ENCODE results near the gene ASB8.

ASB8 gene

DNA sequence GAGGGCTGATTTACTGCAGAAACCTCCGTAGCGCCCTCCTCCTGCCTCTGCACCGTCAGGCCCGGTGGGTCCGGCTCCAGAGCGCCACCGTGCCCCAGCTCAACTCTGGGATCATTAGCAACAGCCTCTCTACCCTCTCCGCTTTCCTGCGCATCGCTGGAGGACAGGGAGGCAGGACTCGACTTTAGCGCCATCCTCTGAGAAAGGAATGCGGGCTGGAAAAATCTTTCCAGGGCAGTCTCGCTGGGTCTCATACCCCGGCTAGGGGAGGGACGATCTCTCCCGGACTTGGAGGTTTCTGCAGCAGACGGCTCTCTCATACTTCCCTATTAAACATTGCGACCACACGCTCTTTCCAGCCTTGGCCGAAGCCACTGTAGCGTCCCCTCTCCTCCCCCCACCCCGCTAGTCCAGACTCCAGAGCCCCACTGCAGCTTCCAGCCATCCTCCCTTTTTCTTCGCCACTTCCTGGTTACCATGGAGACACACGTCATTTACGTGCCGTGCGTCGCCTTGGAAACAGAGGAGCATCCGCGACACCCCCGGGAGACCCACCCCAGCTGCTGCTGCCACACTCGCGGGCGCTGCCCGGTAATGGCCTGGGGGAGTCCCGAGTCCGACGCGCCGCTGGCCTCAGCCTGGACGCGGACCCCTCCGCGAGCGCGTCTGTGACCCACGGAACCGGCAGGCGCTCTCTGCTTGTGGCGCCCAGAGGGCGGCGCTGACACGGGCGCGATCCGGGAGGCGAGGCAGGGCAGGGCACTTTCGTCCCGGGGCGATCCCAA is 26.0 kb upstream of the ASB8 start, which contains the start of gene CCDC184:
Gene CCDC184 (plus strand): TSS at position 554 of the 785 bp plus-strand sequence. CDS start 479 bp downstream, outside the sequence.
- H3K4me3 ChIP-seq (replicated peaks in 1 of 2; ENCODE audit: low read depth in 2 of 2, low read length in 2 of 2), result peak within 1 kb of the TSS; percentile 73 to 83
- DNase-seq (ENCODE audit: low read depth in 2 of 2), result peak; percentile 83 to 84
- TF ChIP-seq, protein P1, sequence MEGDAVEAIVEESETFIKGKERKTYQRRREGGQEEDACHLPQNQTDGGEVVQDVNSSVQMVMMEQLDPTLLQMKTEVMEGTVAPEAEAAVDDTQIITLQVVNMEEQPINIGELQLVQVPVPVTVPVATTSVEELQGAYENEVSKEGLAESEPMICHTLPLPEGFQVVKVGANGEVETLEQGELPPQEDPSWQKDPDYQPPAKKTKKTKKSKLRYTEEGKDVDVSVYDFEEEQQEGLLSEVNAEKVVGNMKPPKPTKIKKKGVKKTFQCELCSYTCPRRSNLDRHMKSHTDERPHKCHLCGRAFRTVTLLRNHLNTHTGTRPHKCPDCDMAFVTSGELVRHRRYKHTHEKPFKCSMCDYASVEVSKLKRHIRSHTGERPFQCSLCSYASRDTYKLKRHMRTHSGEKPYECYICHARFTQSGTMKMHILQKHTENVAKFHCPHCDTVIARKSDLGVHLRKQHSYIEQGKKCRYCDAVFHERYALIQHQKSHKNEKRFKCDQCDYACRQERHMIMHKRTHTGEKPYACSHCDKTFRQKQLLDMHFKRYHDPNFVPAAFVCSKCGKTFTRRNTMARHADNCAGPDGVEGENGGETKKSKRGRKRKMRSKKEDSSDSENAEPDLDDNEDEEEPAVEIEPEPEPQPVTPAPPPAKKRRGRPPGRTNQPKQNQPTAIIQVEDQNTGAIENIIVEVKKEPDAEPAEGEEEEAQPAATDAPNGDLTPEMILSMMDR (IDR thresholded peaks at IDR 0.05; ENCODE audit: low read depth, low read length), result peak; percentile 35

DNA sequence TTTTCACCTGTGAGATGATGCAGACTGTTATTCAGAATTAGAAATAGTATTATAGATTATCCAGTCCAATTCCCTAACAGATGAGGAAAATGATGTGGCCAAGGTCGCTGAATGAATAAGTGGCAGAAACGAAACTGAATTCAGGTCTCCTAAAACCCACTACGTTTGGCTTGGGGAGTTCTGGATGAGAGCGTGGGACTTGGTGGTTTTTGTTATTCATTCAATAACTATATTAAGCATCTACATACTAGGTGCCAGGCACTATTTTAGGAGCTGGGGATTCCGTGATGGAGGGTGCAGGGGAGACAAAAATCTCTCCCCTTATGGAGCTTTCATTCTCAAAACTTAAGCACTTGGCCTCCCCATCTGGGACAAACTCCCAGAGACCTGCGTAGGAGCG is 25.3 kb upstream of the ASB8 start:
- no peak for DNase-seq (ENCODE audit: low read depth in 2 of 2)
- peak overlapping the region; percentile 73 to 83 for H3K4me3 ChIP-seq (replicated peaks in 1 of 2; ENCODE audit: low read depth in 2 of 2, low read length in 2 of 2)
- TF ChIP-seq, protein P1 (IDR thresholded peaks at IDR 0.05; ENCODE audit: low read depth, low read length), result no peak

DNA sequence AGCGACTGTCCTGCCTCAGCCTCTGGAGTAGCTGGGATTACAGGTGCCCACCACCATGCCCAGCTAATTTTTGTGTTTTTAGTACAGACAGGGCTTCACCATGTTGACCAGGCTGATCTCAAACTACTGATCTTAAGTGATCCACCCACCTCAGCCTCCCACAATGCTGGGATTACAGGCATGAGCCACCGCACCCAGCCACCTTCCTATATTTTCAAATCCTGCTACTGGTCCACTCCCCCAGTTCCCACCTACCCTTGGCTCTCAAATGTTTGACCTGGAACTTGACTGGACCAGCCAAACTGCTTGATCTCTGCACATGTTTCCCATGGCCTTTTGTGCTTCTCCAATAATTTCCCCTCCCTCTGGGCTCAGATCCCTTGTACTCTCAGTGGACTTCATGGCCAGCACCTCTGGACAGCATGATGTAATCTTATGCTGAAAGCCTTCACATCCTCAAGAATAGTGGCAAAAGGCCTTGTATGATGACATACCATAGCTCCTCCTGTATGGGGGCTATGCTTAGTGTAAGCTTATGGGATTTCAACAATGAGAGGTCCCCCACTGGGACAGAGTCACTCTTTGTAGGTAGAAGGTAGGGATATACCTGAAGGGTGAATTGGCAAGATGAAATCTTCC is 23.7 kb upstream of the ASB8 start:
- DNase-seq (ENCODE audit: low read depth in 2 of 2), result no peak
- no peak overlapping the region for H3K4me3 ChIP-seq (replicated peaks in 1 of 2; ENCODE audit: low read depth in 2 of 2, low read length in 2 of 2)
- TF ChIP-seq, protein P1 (IDR thresholded peaks at IDR 0.05; ENCODE audit: low read depth, low read length), result no peak

DNA sequence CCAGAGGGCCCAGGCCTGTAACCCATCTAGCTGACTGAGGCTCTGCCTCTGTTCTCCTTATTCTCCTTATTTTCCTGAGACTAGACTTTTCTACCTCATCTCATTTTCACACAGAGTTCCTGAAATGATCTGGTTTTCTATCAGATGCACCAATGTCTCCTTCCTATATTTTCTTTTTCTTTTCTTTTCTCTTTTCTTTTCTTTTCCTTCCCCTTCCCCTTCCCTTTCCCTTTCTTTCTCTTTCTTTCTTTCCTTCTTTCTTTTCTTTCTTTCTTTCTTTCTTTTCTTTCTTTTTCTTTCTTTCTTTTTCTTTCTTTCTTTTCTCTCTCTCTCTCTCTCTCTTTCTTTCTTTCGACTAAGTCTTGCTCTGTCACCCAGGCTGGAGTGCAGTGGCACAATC is 23.1 kb upstream of the ASB8 start:
- H3K4me3 ChIP-seq (replicated peaks in 1 of 2; ENCODE audit: low read depth in 2 of 2, low read length in 2 of 2), result no peak overlapping the region
- TF ChIP-seq, protein P1 (IDR thresholded peaks at IDR 0.05; ENCODE audit: low read depth, low read length), result no peak
- DNase-seq (ENCODE audit: low read depth in 2 of 2), result no peak

DNA sequence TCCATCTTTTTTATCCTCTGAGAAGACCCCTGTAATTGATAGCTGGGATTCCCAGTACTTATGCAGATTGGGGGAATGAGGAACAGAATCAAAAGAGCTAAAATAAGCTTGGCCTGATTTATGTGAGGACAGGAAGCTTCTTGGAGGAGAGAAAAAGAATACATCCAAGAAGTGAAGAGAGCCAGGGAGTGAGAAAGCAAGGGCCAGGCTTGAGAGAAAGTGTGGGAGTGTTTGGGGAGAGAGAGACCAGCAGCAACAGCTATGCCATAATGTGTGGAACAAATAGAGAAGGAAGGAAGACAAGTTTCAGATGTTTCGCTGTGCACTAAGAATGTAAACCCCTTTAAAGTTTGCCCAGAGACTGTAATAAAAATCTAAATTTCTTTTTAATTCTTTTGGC is 22.2 kb upstream of the ASB8 start:
- no peak for DNase-seq (ENCODE audit: low read depth in 2 of 2)
- TF ChIP-seq, protein P1 (IDR thresholded peaks at IDR 0.05; ENCODE audit: low read depth, low read length), result no peak
- H3K4me3 ChIP-seq (replicated peaks in 1 of 2; ENCODE audit: low read depth in 2 of 2, low read length in 2 of 2), result no peak overlapping the region

DNA sequence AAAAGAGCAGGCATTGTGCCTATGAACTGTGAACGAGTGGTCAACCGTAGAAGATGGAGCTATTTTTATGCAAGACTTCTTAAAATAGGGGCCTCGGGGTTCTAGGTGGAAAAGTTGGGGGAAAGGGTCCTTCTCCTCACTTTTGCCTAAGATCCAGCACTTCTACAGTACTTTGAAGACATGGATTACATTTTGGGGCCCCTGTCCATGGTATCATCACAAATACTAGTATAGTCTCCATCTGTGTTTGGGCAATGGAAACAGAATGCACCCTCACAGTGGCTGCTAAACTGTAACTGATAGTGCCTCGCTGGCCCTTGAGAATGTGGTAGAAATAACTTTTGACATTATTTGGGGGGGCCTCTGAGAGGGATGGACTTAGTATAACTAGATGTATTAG is 20.7 kb upstream of the ASB8 start:
- H3K4me3 ChIP-seq (replicated peaks in 1 of 2; ENCODE audit: low read depth in 2 of 2, low read length in 2 of 2), result no peak overlapping the region
- no peak for DNase-seq (ENCODE audit: low read depth in 2 of 2)
- TF ChIP-seq, protein P1 (IDR thresholded peaks at IDR 0.05; ENCODE audit: low read depth, low read length), result no peak
